ENCODE data around the gene C1RL.

- TF ChIP-seq EZH2phosphoT487 (IDR thresholded peaks at IDR 0.05; ENCODE audit: borderline replicate concordance, low read depth, low read length) (no peak), CTCF (conservative IDR thresholded peaks at IDR 0.05; ENCODE audit: low read length) (no peak)
Measured at GRCh38 chr12:7061138-7061537, 47.9 kb downstream of the C1RL start.
